ENCODE results near the gene SLCO1A2. TPM values are rescaled to one million over a fixed set of nuclear protein-coding genes. Genes with fewer than 3 reads are reported as not detected.

Gene SLCO1A2
- total RNA-seq, 1 donor from 2014 or later = not detected

- Histone ChIP-seq H3K36me3 (ENCODE audit: control insufficient read depth, insufficient read depth, low read length) (no peaks in the 10 kb centered on the region), H3K27me3 (ENCODE audit: control insufficient read depth, insufficient read depth, low read length) (no peaks in the 10 kb centered on the region), H3K4me3 (ENCODE audit: low read depth, low read length) (no peak overlapping the region)
- no peak for DNase-seq (ENCODE audit: low read depth)
- TF ChIP-seq CTCF (IDR thresholded peaks at IDR 0.05; ENCODE audit: insufficient read depth, low read length, poor library complexity, severe bottlenecking) = no peak
Observed at GRCh38 chr12:21296348-21296747, 38.4 kb downstream of the SLCO1A2 start.

- H3K27me3 ChIP-seq (ENCODE audit: control insufficient read depth, insufficient read depth, low read length) = no peaks in the 10 kb centered on the region
- H3K36me3 ChIP-seq (ENCODE audit: control insufficient read depth, insufficient read depth, low read length) = no peaks in the 10 kb centered on the region
- DNase-seq (ENCODE audit: low read depth) = no peak
- H3K4me3 ChIP-seq (ENCODE audit: low read depth, low read length) = no peak overlapping the region
- TF ChIP-seq CTCF (IDR thresholded peaks at IDR 0.05; ENCODE audit: insufficient read depth, low read length, poor library complexity, severe bottlenecking) = no peak
Observed at GRCh38 chr12:21294176-21294575, 40.5 kb downstream of the SLCO1A2 start.

GRCh38 chr12:21292111-21292510 is 42.6 kb downstream of the SLCO1A2 start:
- no peak for DNase-seq (ENCODE audit: low read depth)
- no peak for TF ChIP-seq CTCF (IDR thresholded peaks at IDR 0.05; ENCODE audit: insufficient read depth, low read length, poor library complexity, severe bottlenecking)
- Histone ChIP-seq H3K4me3 (ENCODE audit: low read depth, low read length) (no peak overlapping the region), H3K27me3 (ENCODE audit: control insufficient read depth, insufficient read depth, low read length) (no peaks in the 10 kb centered on the region), H3K36me3 (ENCODE audit: control insufficient read depth, insufficient read depth, low read length) (no peaks in the 10 kb centered on the region)

GRCh38 chr12:21289698-21290097 is 45.0 kb downstream of the SLCO1A2 start:
- no peak overlapping the region for H3K4me3 ChIP-seq (ENCODE audit: low read depth, low read length)
- TF ChIP-seq CTCF (IDR thresholded peaks at IDR 0.05; ENCODE audit: insufficient read depth, low read length, poor library complexity, severe bottlenecking) = no peak
- H3K36me3 ChIP-seq (ENCODE audit: control insufficient read depth, insufficient read depth, low read length) = no peaks in the 10 kb centered on the region
- no peak for DNase-seq (ENCODE audit: low read depth)
- H3K27me3 ChIP-seq (ENCODE audit: control insufficient read depth, insufficient read depth, low read length) = no peaks in the 10 kb centered on the region

- DNase-seq (ENCODE audit: low read depth) = no peak
- Histone ChIP-seq H3K27me3 (ENCODE audit: control insufficient read depth, insufficient read depth, low read length) (no peaks in the 10 kb centered on the region), H3K4me3 (ENCODE audit: low read depth, low read length) (no peak overlapping the region), H3K36me3 (ENCODE audit: control insufficient read depth, insufficient read depth, low read length) (no peaks in the 10 kb centered on the region)
- TF ChIP-seq CTCF (IDR thresholded peaks at IDR 0.05; ENCODE audit: insufficient read depth, low read length, poor library complexity, severe bottlenecking) = no peak
Observed at GRCh38 chr12:21276826-21277225, 57.9 kb downstream of the SLCO1A2 start.

GRCh38 chr12:21265932-21266331 is 68.8 kb downstream of the SLCO1A2 start:
- H3K4me3 ChIP-seq (ENCODE audit: low read depth, low read length) = no peak overlapping the region
- H3K36me3 ChIP-seq (ENCODE audit: control insufficient read depth, insufficient read depth, low read length) = no peaks in the 10 kb centered on the region
- TF ChIP-seq CTCF (IDR thresholded peaks at IDR 0.05; ENCODE audit: insufficient read depth, low read length, poor library complexity, severe bottlenecking) = no peak
- H3K27me3 ChIP-seq (ENCODE audit: control insufficient read depth, insufficient read depth, low read length) = no peaks in the 10 kb centered on the region
- DNase-seq (ENCODE audit: low read depth) = no peak
